RWPE1 (cell line): ENCODE results near the gene BEX2.
"Not testable (repeated sequence)": the region's sequence is repeated elsewhere in the genome, so short reads cannot be mapped to it uniquely, and the experiment has no call there.

Experiments used
- CTCF ChIA-PET: fragments of 350-600 bp; sonication (Branson Sonifier 250); formaldehyde crosslinking; extraction: SDS; loops from one replicate; lab custom pipeline; 2021; lab: Yijun Ruan, JAX
- POLR2A ChIA-PET: fragments of 400-600 bp; formaldehyde crosslinking; extraction: SDS; loops from one replicate; lab custom pipeline; 2020; ENCODE audit warnings: antibody characterized with exemption; ENCODE audit not compliant: low non-redundant PET; lab: Yijun Ruan, JAX
- DNase-seq: peaks from one replicate; pipeline ENCODE4 v3.0.0; 2012; ENCODE audit warnings: low spot score
- H3K27ac ChIP-seq: fragments of 450-650 bp; 2 replicates; pipeline ENCODE4 v1.5.1; 2017
- CTCF ChIP-seq: fragments of 450-650 bp; conservative IDR thresholded peaks from 2 replicates; pipeline ENCODE4 v1.5.1; 2017; ENCODE audit warnings: low read depth, mild to moderate bottlenecking

Gene BEX2

GRCh38 chrX:103310555-103311398 lies at the start of gene BEX2:
BEX2 (minus strand) TSS chrX:103310990; CDS start chrX:103309976, 1,014 bp downstream.
- CTCF ChIA-PET, result interaction anchor here (0.5 kb wide), 1 partner anchor 1515 kb away, joined by 4 read pairs; no protein-coding TSS in a partner anchor
- POLR2A ChIA-PET, result interaction anchor here (0.6 kb wide), 1 partner anchor 56 kb away, joined by 3 read pairs; the partner anchor contains the start of gene TCEAL8
- DNase-seq, result peak; percentile 67
- no peak for TF ChIP-seq CTCF
- H3K27ac ChIP-seq, result no peak within 1 kb of the TSS

DNA sequence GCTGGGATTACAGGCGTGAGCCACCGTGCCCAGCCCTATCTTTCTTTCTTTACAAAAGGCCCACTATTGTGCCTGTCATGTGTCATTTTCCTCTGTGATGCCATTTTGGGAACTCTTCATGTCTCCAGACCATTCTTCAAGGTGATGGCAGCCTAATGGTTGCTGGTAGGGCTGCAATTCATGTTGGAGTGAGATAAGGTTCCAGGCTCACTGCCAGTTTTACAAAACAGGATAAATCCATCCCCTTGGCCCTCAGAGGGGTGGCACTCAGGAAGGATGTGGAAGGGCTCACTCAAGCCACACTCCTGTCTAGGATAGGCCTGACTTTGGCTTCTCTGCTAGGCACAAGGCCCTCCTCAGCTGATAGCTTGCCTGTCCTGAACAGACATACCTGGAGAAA lies 49.3 kb upstream of the BEX2 start:
- CTCF ChIA-PET, result no interaction called here
- TF ChIP-seq CTCF, result no peak
- no peak for DNase-seq
- POLR2A ChIA-PET, result no interaction called here
- H3K27ac ChIP-seq, result no peak overlapping the region

DNA sequence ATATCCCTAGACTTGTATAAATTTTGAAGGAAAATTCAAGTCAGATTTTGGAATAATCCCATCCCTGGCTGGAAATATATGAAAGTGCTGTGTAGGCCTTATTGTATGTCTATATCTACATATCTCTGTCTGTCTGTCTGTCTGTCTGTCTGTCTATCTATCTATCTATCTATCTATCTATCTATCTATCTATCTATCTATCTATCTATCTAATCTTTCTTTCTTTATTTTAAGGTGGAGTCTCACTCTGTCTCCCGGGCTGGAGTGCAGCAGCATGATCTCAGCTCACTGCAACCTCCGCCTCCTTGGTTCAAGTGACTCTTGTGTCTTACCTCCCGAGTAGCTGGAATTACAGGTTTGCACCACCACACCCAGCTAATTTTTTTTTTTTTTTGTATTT lies 48.8 kb upstream of the BEX2 start:
- CTCF ChIA-PET, H3K27ac ChIP-seq, DNase-seq: not testable (repeated sequence)
- POLR2A ChIA-PET, result interaction anchor here (0.7 kb wide), 1 partner anchor 409 kb away, joined by 5 read pairs; no protein-coding TSS in a partner anchor

DNA sequence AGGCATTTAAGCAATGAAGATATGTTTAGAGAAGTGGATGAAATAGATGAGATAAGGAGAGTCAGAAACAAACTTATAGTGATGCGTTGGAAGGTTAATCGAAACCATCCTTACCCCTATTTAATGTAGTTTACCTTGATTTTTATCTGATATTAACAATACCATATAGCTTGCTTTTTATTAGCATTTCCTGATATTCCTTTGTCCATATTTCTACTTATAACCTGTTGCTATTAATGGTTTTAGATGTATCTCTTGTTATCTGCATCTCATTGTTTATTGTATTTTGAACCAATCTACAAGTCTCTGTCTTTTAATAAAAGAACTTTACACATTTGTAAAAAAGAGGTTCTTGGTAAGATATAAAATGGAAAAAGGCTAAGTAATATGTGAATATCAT lies 47.1 kb upstream of the BEX2 start:
- H3K27ac ChIP-seq, result no peak overlapping the region
- ChIA-PET POLR2A (no interaction called here), CTCF (no interaction called here)
- no peak for TF ChIP-seq CTCF
- no peak for DNase-seq

GRCh38 chrX:103356858-103357257 lies 46.1 kb upstream of the BEX2 start:
- peak overlapping the region; percentile 79 for H3K27ac ChIP-seq
- POLR2A ChIA-PET, result no interaction called here
- no peak for DNase-seq
- TF ChIP-seq CTCF, result no peak
- CTCF ChIA-PET, result interaction anchor here (0.7 kb wide), 1 partner anchor 146 kb away, joined by 3 read pairs; no protein-coding TSS in a partner anchor

- ChIA-PET CTCF (interaction anchor here (0.6 kb wide), 1 partner anchor 42 kb away, joined by 3 read pairs; no protein-coding TSS in a partner anchor), POLR2A (no interaction called here)
- peak within 1 kb of the TSS; percentile 79 for H3K27ac ChIP-seq
- TF ChIP-seq CTCF, result no peak
- no peak for DNase-seq
Measured at GRCh38 chrX:103356130-103356798, 45.5 kb upstream of the BEX2 start, which contains the start of gene TCEAL9. TCEAL9 (plus strand) TSS chrX:103356506; CDS start chrX:103357685, 1,179 bp downstream.
